Smooth muscle cell (in vitro differentiated cells): ENCODE results near the gene MSI2. TPM values are rescaled to one million over a fixed set of nuclear protein-coding genes. Genes with fewer than 3 reads are reported as not detected.

Source experiments
- DNase-seq: peaks from one replicate; lab custom pipeline; 2025; ENCODE audit not compliant: unreplicated experiment; lab: John Stamatoyannopoulos, UW
- H2AFZ ChIP-seq: fragments of 200-600 bp; sonication (generic); 2 replicates; pipeline ENCODE4 v1.6.0; 2016; ENCODE audit warnings: antibody characterized with exemption, low read depth, mild to moderate bottlenecking
- H3F3A ChIP-seq: fragments of 200-600 bp; sonication (generic); 2 replicates; pipeline ENCODE4 v1.6.0; 2017; ENCODE audit warnings: antibody characterized with exemption, low read depth
- H3K27ac ChIP-seq: fragments of 200-600 bp; sonication (generic); 2 replicates; pipeline ENCODE4 v1.5.1; 2016; ENCODE audit warnings: low read depth, mild to moderate bottlenecking
- H3K27me3 ChIP-seq: fragments of 200-600 bp; sonication (generic); 2 replicates; pipeline ENCODE4 v1.6.1; 2016; ENCODE audit warnings: low read depth, mild to moderate bottlenecking
- H3K36me3 ChIP-seq: fragments of 200-600 bp; sonication (generic); 2 replicates; pipeline ENCODE4 v1.5.1; 2016; ENCODE audit warnings: low read depth
- H3K4me1 ChIP-seq: fragments of 200-600 bp; sonication (generic); 2 replicates; pipeline ENCODE4 v1.5.1; 2016; ENCODE audit warnings: low read depth
- H3K4me2 ChIP-seq: fragments of 200-600 bp; sonication (generic); 2 replicates; pipeline ENCODE4 v1.6.0; 2016; ENCODE audit warnings: mild to moderate bottlenecking
- H3K4me3 ChIP-seq: fragments of 200-600 bp; sonication (generic); 2 replicates; pipeline ENCODE4 v1.5.1; 2016; ENCODE audit warnings: mild to moderate bottlenecking
- H3K79me2 ChIP-seq: fragments of 200-600 bp; sonication (generic); 2 replicates; pipeline ENCODE4 v1.6.0; 2016; ENCODE audit warnings: low read depth, mild to moderate bottlenecking
- H3K9ac ChIP-seq: fragments of 200-600 bp; sonication (generic); 2 replicates; pipeline ENCODE4 v1.6.0; 2016; ENCODE audit warnings: low read depth
- H3K9me3 ChIP-seq: fragments of 200-600 bp; sonication (generic); replicated peaks from 2 replicates; pipeline ENCODE4 v1.5.1; 2016; ENCODE audit warnings: low read depth
- H4K20me1 ChIP-seq: fragments of 200-600 bp; sonication (generic); 2 replicates; pipeline ENCODE4 v1.6.0; 2016; ENCODE audit warnings: low read depth
- CTCF ChIP-seq: fragments of 200-600 bp; sonication (generic); IDR thresholded peaks from 2 replicates; pipeline ENCODE4 v1.5.1; 2017; ENCODE audit warnings: borderline replicate concordance, mild to moderate bottlenecking, antibody characterized with exemption; ENCODE audit not compliant: insufficient read depth, poor library complexity, severe bottlenecking
- WGBS: methylation state at CpG from one replicate; pipeline ENCODE4 v1.1.7; 2016; ENCODE audit warnings: low lambda C conversion rate; 5-methylcytosine and 5-hydroxymethylcytosine counted together
- polyA plus RNA-seq: library from polyadenylated mRNA; unstranded; fragments of >200 nt; fragmentation: Nextera tagmentation; extraction: Ambion mirVana; gene quantifications from 2 replicates; pipeline ENCODE4 v1.2.1, GENCODE V29; 2016
- total RNA-seq: library from RNA; depleted of rRNA; stranded (reverse); fragments of >200 nt; gene quantifications from 2 replicates; pipeline ENCODE4 v1.2.3, GENCODE V29; 2014

Gene MSI2
- total and polyA plus RNA-seq, 2 experiments from 2014 or later: 5.7 to 36.5 TPM

- 93% methylated on average over 5 of the region's 5 CpGs for WGBS
- DNase-seq: no peak
Measured at GRCh38 chr17:57467801-57468200, 211.5 kb downstream of the MSI2 start.

GRCh38 chr17:57468932-57469775, 212.8 kb downstream of the MSI2 start:
- TF ChIP-seq CTCF: no peak
- Histone ChIP-seq H3K27ac (no peak overlapping the region), H3K9me3 (no peaks in the 10 kb centered on the region), H3K27me3 (no peaks in the 10 kb centered on the region), H2AFZ (no peak overlapping the region), H3K36me3 (no peaks in the 10 kb centered on the region), H3K4me2 (no peak overlapping the region), H3K79me2 (peaks cover 3% of the 10 kb centered on the region), H3K9ac (no peak overlapping the region), H4K20me1 (no peaks in the 10 kb centered on the region), H3K4me1 (peaks cover 77% of the 10 kb centered on the region), H3F3A (peaks cover 13% of the 10 kb centered on the region), H3K4me3 (no peak overlapping the region)
- 95% methylated on average over 9 of the region's 9 CpGs for WGBS
- no peak for DNase-seq

More at GRCh38 chr17:57467801-57468200, 211.5 kb downstream of the MSI2 start:
- H3K79me2 ChIP-seq: peaks cover 3% of the 10 kb centered on the region
- H3K9me3 ChIP-seq: no peaks in the 10 kb centered on the region
- no peak overlapping the region for H2AFZ ChIP-seq
- H3K4me3 ChIP-seq: no peak overlapping the region
- no peak overlapping the region for H3K27ac ChIP-seq
- peaks cover 5% of the 10 kb centered on the region for H3F3A ChIP-seq
- H3K36me3 ChIP-seq: no peaks in the 10 kb centered on the region
- H3K4me2 ChIP-seq: no peak overlapping the region
- peaks cover 63% of the 10 kb centered on the region for H3K4me1 ChIP-seq
- H3K9ac ChIP-seq: no peak overlapping the region
- H3K27me3 ChIP-seq: no peaks in the 10 kb centered on the region
- no peaks in the 10 kb centered on the region for H4K20me1 ChIP-seq
- no peak for TF ChIP-seq CTCF

GRCh38 chr17:57470906-57471305, 214.6 kb downstream of the MSI2 start:
- 96% methylated on average over 3 of the region's 3 CpGs for WGBS
- Histone ChIP-seq H3K36me3 (no peaks in the 10 kb centered on the region), H3K9me3 (no peaks in the 10 kb centered on the region), H3K4me3 (no peak overlapping the region), H2AFZ (no peak overlapping the region), H3K4me1 (peaks cover 76% of the 10 kb centered on the region), H4K20me1 (no peaks in the 10 kb centered on the region), H3F3A (peaks cover 16% of the 10 kb centered on the region), H3K4me2 (no peak overlapping the region), H3K27ac (no peak overlapping the region), H3K27me3 (no peaks in the 10 kb centered on the region), H3K9ac (no peak overlapping the region), H3K79me2 (peaks cover 3% of the 10 kb centered on the region)
- no peak for DNase-seq
- TF ChIP-seq CTCF: no peak
